Activated CD4-positive, alpha-beta T cell treated with anti-CD3 and anti-CD28 coated beads, Interleukin-10, Interleukin-2, amounts not matched to agents 100 ng/mL and 50 ng/mL, durations not matched to agents 16 hours and 8 hours (primary cell): ENCODE results near the gene KIRREL1.

Source experiments
- DNase-seq: peaks from one replicate; pipeline ENCODE4 v3.0.0-alpha.2; 2020

KIRREL1 gene

DNA sequence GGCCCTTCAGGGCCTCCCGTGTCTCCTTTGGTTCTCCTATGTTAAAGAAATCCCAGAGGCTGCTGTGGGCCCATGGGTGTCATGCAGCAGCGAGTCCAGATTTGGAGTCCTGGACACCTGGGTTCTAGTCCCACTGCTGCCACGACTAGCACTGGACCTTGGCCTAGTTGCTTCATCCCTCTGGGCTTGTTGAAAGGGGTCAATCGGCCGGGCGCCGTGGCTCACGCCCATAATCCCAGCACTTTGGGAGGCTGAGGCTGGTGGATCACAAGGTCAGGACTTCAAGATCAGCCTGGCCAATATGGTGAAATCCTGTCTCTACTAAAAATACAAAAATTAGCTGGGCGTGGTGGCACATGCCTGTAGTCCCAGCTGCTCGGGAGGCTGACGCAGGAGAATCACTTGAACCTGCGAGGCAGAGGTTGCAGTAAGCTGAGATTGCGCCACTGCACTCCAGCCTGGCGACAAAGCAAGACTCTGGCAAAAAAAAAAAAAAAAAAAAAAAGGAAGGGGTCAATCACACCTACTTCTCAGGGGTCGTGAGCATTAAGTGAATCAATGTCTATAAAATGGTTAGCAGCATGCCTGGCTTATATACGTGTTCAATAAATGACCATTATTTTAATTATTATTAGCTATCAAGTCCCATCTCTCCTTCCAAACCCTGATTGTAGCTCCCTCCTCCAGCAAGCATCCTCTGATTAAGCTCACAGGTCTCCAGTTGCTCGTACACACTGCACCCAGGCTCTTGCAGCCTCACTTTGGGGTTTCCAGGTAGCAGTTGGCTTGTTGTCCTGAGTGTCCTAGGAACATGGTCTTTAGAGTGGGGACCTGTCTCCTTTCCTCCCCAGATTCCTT lies 43.8 kb downstream of the KIRREL1 start:
- no peak for DNase-seq

DNA sequence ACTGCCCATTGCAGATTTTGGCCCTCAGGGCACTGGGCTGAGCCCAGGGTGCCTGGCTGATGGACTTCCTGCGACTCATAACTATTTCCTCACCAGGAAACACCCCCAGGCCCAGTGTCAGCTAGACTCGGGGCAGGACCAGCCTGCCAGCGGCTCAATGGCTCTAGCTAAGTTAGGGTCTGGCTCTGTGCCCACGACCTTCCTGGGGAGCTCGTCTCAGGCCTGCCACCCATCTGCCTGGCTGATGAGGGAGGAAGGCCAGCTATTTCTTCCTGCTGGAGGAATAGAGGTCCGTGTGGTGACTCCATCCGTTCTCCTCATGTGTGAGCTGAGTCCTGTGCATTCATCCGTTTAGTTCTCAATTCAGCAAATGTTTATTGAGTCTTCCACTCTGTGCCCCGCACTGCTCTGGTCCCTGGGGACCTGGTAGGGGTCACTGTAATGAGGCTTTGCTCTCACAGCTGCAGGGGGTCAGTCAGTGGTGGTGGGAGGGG lies 44.5 kb downstream of the KIRREL1 start:
- no peak for DNase-seq

DNA sequence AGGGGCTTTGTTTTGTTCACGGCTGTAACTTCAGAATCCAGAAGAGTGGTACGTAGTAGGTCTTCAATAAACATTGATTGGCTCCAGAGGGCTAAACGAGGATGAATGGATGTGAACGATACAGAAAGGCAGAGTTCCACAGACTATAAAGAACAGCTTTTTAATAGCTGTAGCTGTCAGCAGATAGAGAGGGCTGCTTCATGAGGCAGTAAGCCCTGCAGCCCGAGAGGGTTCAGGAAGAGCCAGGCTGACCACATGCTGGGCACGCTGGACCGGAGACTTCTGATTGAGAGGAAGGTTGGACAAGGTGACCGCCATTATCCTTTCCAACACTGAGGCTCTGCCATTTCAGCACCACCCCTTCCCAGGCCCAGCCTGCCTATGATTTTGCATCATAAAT lies 45.3 kb downstream of the KIRREL1 start:
- no peak for DNase-seq

DNA sequence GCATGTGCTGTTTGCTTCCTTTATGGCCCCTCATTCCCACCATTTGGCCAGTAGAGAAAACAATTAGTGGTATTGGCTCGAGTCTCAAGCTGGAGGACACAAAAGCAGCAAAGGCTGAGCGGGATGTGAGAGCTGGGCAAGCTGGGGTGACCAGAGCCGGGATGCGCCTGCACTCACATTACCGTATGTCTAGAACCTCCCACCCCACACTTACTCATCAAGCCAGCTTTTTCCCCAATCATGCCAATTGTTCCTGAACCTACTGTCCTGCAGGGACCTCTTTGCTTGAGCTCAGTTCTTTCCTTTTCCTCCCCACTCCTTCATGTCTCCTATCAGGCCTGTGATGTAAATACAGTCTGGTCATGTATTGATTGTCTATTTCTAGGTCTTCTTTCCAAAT lies 45.9 kb downstream of the KIRREL1 start:
- DNase-seq: no peak

- DNase-seq: no peak
These were observed 46.9 kb downstream of the KIRREL1 start for GRCh38 chr1:158040323-158040722.

DNA sequence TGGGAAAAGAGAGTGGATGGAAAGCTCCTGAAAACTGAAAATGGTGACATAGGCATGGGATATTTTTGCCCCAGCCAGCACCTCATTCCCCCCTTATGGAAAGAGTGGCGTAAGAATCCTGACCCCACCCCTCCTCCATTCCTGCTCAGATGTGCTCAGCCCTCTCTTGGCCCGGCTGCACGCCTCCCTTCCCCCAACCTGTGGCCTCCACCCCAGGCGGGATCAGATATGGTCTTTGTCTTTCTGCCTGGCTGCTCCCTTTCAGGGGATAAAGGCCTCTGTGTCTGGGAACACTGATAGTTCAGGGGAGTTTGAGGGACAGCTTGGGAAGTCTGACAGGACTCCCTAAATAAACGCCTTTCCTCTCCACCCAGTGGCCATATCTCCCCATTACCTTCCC lies 49.8 kb downstream of the KIRREL1 start:
- DNase-seq: no peak

- DNase-seq: no peak
These were observed 52.2 kb downstream of the KIRREL1 start for GRCh38 chr1:158045639-158046038.

DNA sequence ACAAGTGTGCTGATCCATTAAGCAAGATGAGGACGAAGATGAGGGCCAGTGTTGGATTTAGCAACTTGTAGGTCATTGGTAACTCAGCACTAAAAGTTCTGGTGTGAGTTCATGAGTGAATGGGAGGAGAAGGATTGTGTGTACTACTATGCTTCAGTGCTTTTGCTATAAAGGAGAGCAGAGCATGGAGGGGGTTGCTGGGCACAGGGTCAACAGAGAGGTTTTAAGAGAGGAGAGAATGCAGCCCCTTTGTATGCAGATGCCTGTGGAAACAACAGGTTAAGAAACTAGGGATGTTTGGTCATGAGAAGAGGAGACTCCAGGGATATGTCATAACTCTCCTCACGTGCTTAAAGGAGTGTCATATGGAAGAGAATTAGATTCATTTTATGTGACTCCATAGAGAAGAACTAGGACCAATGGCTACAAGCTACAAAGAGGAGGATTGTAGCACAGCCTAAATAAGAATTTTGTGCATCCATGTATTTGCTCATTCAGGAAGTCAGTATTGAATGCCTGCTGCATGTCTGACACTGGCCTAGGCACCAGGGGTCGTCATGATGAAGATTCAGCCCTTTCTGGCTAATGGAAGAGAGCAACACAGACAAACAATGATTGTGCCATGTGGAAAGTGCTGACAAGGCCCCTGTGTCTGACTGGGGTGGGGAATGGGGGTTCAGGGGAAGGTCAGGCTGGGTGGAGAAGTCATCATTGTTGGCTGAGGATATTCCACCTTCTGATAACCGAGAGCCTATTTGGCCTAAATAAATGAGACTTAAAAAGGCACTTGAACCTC lies 53.5 kb downstream of the KIRREL1 start:
- DNase-seq: no peak

DNA sequence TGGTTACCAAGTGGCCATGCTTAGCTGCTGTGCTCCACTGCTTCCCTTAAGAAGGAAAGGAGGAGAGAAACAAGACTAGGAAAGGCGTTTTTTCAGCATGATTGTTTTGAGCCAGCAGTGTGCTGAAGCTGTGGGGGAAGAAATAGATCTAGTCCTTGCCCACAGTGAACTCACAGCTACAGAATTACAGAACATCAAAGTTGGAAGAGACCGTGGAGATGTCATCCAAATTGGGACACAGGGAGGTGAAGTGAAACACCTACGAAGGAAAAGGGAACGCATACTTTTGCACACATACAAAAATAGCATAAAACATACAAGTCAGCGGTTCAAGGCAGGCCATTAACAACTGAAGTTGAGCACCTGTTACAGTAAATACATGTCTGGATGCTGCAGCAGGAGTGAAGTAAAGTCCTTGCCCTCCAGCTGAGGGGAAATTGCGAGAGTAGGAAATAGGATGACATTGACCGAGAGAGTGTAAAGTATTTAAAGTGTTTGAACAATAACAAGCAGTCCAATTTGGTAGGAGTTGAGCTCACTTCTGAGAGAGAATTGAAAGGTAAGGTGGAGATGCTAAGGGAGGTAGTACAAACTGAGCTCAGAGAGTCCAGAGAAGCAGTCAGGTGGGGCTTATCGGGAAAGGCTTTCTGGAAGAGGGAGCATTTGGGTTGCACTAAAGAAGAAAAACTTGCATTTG lies 55.1 kb downstream of the KIRREL1 start:
- no peak for DNase-seq

- no peak for DNase-seq
These were observed 56.4 kb downstream of the KIRREL1 start for GRCh38 chr1:158049853-158050252.

GRCh38 chr1:158053276-158053675 lies 59.8 kb downstream of the KIRREL1 start:
- no peak for DNase-seq

GRCh38 chr1:158054721-158055120 lies 61.3 kb downstream of the KIRREL1 start:
- DNase-seq: no peak

DNA sequence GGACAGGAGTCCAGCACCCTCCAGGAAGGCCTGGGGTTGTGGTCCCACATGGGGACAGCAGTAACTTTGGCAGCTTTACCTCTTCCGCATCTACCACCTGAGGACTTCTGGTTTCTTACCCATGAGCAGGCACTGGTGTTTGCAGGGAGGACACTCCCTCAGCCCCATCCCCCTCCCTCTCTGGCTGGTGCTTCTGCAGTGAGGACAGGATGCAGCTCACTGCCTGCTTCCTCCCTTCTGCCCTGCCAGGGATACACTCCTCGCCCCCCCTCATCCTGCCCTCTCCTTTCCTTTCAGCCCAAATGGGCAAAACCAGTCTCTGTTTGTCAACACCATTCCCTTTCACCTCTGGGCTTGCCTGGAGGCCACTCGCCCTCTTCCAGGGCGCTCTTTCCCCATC lies 62.4 kb downstream of the KIRREL1 start:
- DNase-seq: no peak

- no peak for DNase-seq
These were observed 63.1 kb downstream of the KIRREL1 start for GRCh38 chr1:158056498-158056897.

- DNase-seq: no peak
These were observed 65.0 kb downstream of the KIRREL1 start for GRCh38 chr1:158058237-158058985.

DNA sequence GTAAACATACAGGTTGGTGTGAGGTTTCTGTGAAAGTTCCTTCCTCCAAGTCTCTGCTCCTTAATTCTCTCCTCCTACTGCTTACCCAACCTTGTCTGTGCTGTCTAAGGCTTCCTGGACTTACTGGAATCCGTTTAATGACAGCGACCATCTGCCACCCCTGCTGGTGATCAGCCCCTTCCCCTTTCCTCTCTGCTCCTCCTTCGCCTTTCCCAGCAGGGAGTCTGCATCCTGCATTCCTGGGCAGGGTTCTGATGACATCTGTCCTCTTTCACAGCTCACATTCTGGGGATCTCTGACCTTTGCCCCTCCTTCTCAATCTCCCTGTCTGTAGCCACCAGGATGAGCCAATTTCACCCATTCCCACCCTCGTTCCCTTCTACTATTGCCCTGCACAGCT lies 66.5 kb downstream of the KIRREL1 start:
- no peak for DNase-seq

- DNase-seq: no peak
These were observed 68.7 kb downstream of the KIRREL1 start for GRCh38 chr1:158062174-158062573.

- no peak for DNase-seq
These were observed 74.2 kb downstream of the KIRREL1 start for GRCh38 chr1:158067662-158068061.

DNA sequence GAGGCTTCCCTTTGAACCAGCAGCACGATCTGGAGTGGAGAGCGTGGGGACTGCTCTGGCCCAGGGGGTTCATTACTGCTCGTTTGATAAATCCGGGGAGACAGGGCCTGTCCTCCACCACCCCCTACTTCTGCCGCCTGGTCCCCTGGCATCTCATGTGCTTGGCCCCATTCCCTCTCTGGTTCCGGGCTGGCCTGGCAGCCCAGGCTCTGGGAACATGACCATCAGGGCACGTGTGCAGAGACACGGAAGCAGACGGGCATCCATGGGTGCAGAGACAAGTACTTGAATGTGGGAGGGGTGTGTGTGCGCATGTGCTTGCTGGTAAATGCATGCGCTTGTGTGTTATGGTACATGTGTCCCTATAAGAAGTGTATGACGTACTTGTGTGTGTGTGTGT lies 75.5 kb downstream of the KIRREL1 start:
- DNase-seq: no peak

DNA sequence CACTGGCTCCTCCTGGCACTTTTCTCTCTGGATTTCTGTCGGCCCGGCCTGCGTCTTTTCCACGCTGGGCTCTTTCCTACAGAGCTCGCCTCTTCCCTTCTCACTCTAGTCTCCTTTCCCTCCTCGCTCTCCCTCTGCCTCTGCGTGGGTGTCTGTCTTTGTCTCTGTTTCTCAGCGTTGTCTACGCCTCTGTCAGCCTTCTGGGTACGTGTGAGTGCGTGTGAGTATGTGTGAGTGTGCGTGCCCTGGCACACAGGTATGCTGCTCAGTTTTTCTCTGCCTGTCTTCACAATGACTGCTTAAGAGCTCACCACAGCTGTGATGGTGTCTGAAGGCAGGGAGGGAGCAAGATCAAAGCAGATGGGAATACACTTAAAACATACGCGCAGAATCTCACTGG lies 77.7 kb downstream of the KIRREL1 start:
- no peak for DNase-seq

DNA sequence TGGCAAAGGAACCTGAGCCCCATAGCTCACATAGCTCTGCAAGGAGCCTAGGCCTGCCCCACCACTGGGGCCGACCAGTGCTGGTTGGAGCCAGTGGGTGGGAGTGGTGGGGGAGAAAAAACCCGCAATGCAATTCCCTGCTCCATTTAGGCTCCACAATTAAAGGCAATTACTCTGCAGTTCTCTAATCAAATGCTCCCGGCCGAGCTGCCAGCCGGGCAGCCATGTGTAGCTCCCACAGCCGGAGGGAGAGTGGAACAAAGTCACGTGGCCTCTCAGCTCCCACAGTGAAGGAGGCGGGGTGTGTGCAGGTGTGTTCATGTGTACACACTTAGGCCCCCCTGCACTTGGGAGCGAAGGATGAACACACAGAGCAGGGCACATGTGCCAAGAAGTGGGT lies 81.6 kb downstream of the KIRREL1 start:
- DNase-seq: no peak

DNA sequence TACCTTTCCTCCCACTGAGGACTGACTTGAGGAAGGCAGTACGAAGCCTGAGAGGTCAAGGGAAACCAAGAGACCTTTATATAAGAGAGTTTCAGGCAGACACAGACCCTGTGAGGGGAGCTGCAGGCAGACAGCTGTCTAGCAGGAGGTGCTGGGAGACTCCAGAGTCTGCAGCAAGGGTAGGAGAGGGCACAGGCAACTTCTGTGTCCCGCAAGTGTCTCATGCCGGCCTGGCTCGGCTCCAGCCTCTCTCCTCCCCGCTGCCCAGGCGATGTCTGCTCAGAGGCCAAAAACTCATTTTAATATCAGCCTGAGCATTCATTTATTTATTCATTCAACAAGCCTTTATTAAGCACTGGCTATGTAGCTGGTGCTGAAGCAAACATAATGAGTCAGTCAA lies 83.0 kb downstream of the KIRREL1 start:
- DNase-seq: no peak
